Measurements from ENCODE around the gene INF2.

INF2 gene

DNA sequence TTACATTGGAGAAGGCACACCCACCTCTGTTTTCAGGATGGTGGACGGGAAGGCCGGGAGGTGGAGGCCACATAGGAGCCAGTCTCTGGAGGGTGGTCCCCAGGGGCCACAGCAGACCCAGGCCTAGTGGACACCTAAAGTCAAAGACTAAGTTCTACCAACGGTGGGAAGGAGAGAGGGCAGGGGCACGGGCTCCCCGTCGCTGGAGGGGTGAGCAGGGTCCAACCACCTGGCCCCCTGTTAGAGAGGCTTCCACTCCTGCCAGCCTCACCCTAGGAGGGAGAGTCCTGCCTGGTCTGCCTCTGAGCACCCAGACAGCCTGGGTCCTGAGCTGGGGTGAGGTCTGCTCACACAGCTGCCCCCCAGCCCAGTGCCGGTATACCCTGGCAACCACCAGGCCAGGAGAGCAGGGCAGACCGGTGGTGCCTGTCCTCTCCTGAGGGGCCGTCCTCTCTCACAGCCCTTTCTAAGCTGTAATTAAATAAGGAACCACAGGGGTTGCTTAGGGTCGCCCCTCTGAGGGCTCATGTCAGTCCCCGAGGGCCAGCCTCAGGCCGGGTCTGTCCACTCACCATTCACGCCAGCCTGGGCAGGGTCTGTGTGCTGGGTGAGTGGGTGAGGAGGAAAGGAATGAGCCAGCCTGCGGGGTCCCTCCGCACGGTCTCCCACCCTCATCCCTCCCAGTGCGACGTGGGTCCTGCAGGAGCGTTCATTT is 2.3 kb downstream of the INF2 start:
- DNase-seq, result no peak

DNA sequence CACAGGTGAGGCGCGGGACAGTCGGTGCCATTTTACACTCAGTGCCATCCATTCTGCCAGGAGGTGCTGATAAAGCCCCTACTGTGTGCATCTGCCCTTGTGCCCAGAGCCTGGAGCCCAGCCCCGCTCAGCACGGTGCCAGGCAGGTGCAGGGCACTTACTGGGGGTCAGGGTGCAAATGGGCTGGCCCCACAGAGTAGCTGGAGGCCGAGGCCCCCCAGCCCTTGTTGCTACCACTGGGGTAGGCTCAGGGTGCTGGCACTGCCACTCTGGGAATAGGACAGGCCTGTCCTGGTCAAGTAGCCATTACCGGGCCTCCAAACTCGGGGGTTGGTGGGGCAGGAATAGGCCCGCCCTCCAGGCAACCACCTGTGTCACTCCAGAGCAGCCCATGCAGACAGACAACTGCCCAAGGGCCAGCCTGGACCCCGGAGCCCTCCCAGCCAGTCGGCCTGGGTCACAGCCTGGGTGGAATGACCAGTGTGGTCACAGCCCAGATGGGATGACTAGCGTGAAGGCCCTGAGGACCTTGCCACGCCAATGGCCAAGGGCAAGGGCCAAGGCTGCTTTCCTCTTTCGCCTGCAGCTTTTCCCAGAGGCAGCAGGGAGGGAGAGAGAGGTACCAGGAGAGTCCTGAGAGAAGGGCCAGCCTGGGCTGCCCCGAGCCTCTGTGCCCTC is 3.0 kb downstream of the INF2 start:
- no peak for DNase-seq

DNA sequence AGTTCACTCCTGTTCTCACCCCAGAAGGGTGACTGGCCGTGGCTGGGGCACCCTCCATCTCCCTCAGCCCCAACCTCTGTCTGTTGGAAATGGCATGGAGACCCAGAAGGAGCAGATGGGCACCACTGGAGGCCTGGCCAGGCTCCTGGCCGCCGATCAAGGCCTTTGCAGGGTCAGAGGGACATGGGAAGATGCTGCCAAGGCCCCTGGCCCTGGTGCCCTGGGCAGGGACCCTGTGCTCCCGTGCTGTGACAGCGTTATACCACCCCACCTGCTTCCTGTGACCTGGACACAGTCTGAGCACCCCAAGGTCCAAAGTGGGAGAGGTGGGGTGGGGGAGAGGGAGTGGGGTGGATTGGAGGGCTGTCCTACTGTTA is 3.5 kb downstream of the INF2 start:
- DNase-seq, result no peak

DNA sequence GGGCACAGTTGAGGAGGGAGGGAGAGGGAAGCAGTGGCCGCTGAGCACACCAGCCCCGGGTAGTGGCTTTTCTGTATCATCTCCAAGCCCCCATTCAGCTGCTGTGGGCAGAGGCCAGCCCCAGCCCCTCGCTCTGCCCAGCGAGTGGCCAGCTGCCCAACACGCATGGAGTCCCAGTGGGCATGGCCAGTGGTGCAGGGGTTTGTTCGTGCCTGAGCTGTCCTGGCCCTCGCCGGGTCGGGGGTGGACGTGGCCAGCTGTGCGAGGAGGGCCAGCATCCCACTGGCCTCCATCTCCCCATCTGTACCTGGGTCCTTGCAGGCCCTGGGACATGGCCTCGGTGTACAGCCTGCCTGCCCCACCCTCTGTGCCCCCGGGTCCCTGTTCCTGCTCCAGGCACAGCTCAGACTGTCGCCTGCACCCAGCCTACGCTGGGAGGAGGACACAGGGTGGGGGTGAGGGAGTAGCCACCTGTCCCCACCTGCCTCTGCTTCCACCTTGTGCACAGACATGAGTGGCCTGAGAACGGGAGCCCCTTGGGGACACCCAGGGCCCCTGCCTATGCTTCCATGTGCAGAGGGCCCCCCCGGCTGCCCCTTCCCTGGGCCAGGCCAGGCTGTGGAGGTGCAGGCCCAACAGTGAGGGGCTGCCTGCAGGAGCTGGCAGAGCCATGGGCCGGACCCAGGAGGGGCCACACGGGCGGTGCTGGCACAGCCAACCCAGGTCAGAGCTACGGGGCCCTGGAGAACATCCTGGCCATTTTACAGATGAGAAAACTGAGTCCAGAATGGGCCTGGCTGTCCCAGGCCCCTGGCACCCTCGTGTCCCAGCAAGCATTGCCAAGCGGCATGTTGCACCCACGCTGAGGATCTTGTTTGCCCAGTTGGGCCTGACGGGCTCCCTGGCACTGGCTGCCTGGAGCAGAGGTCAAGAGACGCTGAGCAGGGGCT is 4.3 kb downstream of the INF2 start:
- no peak for DNase-seq

DNA sequence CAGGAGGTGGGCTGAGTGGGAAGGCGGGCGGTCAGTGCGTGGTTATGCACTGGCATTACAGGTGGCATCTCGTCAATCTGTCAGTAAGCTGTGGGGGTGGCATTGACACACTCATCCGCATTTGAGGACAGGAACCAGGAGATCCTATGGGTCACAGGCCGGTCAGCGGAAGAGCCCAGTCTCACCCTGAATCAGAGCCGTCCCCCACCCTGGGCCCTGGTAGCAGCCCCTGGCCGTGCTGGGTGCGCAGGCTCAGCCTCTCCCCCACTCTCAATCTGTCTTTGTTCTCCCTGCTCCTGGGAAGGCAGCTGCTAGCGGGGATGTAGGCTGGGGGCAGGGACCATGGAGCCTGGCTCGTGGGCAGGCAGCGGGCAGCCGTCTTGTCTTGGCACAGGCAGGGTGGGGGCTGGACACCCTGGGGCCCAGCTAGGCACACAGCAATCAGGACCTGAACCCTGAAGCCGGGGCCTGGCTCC is 5.1 kb downstream of the INF2 start:
- no peak for DNase-seq

DNA sequence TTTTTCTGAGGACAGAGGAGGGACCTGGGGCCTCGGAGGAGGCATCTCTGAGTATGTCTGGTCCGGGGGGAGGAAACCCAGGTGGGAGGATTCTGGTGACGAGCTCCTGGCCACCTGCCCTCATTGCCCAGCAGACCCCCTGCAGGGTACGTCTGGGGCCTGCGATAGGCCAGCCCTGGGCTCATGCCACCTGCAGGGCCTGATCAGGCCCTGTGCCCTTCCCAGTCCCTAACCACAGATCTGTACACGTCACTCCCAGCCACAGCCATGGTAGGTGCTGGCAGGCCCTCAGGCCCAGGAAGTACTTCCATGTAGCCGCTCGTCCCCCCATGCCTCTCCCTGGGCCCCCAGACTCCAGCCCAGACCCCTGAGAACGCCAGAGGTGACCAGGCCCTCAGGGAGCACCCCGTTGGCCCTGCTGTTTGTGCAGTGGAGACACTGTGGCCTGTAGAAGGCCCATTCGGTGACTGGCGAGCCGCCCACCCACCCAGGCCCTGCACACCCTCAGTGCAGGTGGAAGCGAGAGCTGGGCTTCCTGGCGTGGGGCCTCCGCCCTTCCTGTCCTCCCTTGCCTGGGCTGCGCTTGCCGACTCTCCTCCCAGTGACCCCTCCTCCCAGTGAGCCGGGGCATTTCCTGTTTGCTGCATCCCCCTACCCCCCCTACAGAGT is 5.7 kb downstream of the INF2 start:
- DNase-seq, result peak; percentile 68

DNA sequence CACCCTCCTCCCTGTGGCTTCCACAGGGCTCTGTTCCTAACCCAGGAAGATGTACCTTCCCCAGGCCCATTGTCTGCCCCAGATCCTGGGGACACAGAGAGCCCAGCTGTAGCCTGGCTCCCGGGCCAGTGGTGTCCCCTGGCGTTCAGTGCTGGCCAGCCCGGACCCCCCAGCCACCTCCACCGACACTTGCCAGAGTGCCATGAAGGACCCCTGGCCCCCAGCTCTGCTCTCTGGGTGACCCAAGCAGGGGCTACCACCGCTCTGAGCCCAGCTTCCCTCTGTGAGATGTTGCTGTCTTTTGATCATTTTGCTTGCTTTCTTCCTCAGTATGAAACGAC is 6.2 kb downstream of the INF2 start:
- no peak for DNase-seq

DNA sequence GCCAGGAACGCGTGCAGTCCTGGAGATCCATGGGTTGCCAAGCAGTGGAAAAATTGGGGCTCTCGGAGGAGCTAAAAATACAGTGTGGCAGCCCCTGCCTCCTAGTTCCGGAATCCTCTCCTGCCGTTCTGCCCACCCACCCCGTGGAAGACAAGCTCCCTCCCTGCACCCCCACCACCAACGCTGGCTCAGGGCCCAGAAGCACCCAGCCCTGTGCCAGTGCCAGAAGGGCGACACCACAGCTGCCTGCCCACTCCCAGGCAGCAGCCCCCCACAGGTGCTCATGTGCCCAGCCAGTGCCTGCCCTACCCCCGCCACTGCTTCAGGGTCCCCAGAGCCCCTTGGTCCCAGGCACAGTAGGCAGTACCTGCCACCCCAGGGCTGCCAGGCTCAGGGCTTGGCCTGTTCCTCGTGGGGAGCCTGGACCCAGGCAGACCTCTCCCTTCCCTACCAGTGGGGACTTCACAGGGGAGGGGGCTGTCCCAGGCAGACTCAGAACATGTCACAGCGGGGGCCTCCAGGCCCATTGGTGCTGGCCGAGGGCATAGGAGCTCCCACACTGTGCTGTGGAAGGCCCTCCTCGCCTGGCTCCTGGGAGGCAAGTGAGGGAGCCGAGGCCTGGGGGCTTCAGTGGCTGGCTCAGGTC is 7.4 kb downstream of the INF2 start:
- no peak for DNase-seq

DNA sequence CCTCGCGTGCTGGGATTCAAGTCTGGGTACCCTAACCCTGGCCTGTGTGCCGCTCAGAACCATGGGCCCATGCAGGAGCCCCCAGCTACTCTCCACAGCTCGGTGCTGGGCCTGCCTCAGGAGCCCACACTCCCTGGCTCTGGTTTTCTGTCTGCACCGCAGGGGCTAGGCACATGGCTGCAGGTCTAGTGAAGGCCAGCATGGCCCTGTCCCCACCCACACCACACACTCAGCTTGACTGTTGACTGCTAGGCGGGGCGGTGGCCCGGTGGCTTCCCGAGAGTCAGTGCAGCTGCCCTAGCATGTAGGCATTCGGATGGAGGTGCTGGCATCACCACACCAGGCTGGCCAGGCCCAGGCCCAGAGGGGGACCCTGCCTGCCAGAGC is 7.9 kb downstream of the INF2 start:
- no peak for DNase-seq

DNA sequence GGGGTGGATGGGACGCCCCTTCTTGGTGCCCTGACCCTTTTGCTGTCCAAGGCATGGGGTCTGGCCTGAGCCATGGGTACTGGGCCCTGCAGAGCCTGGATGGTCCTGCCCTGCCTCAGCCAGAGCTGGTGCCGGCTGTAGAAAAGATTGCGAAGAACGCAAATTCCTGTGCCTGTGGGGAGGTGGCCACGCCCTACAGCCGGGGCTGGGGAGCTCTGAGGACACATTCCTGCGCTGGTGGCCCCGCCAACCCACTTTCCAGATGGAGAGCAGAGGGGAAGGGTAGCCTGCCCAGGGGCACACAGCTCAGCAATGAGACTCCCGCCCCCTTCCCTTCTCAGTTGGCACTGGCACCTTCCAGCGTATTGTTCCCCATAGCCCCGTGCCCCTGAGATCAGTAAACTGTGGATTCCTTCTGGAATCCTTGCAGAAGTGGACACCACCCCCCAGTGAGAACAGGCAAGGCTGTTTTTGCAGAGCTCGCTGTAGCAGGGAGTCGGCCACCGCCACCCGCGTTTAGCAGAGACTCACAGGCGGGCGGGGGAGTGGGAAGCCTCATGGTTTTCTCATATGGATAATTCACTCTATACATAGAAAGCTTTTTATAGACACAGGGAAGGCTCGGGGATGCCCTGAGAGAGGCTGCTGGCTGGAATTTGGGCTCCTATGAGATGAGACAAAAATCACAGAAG is 8.6 kb downstream of the INF2 start:
- no peak for DNase-seq

DNA sequence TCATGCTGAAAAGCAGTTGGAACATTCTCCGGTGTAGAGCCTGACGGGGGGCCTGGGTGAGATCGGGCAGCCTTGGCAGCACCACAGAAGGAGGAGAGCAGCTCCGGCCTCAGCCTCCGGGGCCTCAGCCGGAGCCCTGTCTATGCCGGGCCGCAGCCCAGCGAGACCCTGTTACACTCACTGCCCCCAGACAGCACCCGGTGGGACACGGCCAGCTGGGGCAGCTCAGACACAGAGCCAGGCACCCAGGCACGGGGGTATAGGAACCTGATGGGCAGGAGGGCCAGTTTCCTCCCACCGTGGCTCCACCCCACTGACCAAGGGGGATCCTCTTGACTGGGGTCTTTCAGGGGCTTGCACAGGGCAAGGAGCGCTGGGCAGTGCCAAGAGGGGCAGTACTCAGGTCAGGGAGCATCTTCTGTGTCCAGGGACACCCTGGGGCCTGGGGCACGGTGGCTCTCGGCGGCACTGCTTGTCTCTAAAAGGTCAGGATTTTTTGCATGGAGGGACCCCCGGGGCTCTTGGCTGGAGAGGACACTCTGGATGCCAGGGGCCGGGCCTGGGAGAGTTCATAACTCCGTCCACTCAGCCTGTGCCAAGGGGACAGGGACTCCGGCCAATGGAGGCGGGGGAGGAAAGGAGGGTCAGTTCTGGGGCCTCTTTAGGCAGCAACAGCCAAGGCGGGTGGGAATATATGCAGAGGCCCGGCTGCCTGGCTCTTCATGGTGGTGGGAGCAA is 9.4 kb downstream of the INF2 start:
- no peak for DNase-seq

DNA sequence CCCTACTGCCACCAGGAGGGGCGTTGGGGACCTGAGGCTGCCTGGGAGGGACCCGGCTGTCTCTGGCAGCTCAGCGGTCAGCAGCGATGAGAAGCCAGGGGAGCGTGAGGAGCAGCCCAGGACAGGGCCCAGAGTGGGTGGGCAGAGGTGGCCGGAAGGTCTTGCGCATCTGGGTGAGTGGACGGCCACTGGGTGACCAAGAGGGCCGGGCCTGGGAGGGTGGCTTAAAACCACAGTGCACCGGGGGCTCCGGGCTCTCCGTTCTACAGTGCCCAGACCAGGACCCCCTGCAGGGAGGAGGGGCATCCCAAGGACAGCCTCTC is 10.0 kb downstream of the INF2 start:
- no peak for DNase-seq

DNA sequence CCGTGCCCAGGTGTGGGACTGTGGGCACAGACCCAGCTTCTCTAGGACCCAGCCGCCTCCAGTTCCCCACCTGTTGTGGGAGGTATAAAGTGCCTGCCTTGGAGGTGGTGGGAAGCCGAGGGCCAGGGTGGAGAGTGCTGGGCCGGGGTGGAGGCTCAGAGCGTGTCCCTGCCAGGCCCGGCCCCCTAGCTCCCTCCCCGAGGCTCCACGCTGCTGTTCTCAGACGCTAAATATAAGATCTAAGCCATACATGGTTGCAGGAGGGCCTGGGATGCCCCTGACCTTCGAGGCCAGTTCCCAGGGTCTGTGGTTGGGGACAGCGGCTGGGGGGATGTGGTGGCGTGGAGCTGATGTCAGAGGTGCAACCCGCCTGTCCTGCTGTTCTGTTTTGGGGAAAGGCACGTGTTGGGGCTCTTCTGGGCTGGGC is 10.8 kb downstream of the INF2 start:
- DNase-seq, result no peak

DNA sequence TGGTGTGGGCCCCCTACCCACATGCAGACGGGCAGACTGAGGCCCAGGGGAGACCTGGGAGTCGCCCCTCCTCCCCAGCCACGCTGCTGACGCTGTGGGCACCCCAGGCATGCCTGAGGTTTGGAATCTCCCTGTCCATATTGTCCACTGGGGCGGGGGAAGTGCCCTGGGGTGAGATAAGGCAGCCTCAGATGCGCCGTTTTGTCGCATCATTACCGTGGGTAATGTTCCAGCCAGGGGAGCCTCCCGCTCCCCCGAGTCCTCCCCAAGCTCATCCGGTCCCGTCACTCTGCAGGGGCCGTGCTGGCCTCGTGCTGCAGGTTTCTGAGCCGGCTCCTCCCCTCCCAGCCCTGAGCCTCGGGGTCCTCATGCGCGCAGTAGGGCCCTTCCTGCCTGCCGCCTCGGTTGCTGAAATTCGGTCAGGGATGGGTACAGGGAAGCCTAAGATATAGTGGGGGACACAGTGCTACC is 11.4 kb downstream of the INF2 start:
- no peak for DNase-seq

DNA sequence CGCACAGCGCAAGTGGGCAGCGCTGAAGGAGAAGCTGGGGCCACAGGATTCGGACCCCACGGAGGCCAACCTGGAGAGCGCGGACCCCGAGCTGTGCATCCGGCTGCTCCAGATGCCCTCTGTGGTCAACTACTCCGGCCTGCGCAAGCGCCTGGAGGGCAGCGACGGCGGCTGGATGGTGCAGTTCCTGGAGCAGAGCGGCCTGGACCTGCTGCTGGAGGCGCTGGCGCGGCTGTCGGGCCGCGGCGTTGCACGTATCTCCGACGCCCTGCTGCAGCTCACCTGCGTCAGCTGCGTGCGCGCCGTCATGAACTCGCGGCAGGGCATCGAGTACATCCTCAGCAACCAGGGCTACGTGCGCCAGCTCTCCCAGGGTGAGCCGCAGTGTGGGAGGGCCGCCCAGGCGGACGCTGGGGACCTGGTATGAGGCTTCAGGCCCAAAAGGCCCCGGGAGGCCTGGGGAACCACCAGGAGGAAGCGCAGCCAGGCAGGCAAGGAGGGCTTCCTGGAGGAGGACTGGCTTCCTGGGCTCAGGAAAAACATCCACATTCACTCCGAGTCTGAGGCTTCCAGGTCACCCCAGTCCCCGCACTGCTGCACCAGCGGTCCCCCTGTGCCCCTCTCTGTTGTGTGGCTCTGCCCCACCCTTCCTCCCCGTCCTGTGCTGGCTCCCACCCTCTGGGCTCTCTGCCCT is 12.1 kb downstream of the INF2 start:
- no peak for DNase-seq

DNA sequence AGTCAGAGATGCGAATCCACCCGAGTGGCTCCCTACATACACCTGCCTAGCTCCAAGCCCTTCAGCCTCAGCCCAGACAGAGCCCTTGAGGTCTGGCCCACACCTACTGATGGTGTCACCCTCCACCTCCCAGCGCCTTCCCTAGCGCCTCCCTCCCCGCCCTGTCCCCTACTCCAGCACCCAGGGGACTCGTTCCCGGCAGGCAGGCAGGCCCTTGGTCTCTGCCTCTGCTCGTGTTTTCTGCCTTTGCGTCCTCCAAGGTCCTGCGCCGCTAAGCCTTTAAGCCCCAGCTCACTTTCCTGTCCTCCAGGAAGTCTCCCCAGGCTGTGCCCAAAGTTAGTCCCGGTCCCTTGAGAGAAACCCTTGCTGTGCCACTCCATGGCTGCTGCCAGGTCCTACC is 12.7 kb downstream of the INF2 start:
- DNase-seq, result no peak

DNA sequence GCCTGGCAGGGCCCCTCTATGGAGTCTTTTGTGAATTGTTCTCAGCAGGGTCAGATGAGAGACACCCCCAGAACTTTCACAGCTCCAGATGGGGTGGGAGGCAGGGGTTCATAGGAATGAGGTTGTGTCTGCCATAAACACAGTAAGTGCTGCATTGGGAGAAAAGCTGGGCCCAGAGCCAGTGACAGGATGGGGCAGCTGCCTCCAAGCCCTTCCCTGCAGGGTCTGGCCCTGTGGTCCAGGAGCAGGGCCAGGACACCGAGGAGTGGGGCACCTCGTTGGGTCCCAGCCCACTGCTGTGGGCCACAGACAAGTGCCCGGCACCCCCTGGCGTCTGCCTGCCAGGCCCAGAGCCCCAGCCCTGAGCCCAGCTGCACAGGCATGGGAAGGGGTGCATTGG is 13.3 kb downstream of the INF2 start:
- DNase-seq, result no peak

DNA sequence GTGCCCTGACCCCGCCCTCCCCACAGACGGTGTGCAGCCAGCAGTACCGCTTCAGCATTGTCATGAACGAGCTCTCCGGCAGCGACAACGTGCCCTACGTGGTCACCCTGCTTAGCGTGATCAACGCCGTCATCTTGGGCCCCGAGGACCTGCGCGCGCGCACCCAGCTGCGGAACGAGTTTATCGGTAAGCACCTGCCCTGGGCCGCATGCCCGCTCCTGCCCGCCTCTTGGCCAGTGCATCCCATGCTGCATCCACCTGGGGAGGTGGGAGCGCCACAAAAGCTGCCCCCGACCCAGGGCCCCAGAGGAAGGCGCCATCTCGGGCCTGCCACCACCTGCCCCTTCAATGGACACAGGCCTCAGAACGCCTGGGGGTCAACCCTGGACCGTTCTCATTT is 13.9 kb downstream of the INF2 start:
- DNase-seq, result no peak

DNA sequence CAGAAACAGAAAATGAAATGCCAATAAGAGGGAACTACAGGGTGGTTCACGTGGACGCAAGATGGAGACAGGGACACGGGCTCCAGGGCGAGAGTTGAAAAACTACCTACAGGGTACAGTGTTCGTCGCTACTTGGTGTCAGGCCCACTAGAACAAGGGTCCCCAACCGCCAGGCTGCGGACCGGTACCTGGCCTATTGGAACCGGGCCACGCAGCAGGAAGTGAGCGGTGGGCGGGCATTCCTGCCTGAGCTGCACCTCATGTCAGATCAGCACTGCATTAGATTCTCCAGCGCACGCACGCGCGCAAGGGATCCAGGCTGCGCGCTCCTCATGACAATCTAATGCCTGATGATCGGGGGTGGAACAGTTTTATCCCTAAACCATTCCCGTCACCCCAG is 14.8 kb downstream of the INF2 start:
- no peak for DNase-seq

DNA sequence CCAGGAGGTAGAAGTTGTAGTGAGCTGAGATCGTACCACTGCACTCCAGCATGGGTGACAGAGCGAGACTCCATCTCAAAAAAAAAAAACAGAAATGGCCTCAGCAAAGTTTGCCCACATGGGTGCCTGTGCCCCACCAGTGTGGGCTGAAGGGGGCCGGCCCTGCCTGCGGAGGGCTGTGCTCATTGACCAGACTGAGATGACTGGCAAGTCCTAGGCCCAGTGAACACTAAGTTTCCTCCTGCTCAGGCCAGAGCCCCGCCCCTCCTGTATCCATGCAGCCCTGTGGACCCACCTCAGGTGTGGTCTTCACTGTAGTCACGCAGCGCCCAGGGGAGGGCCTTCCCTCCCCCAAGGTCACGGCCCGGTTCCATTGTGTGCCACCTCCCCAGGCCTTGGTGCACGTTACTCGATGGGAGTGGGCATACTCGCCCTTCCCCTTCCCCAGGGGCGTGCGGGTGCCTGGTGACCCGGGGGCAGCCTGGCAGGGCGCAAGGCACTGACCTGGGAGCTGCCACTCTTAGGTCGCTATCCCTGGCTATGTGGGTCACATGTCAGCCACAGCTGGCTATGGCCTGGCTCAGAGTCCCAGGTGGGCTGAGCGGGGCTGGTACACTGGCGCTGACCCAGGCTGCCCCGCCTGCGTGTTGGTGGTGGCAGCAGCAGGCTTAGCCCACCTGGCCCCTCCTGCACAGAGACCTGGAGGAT is 16.1 kb downstream of the INF2 start:
- DNase-seq, result no peak

All from CD4-positive, alpha-beta T cell treated with Interleukin-17A for 4 hours (primary cell).